ENCODE measurements around the gene GPSM1.

- TF ChIP-seq CTCF (conservative IDR thresholded peaks at IDR 0.05; ENCODE audit: low read length): no peak
- no peak for TF ChIP-seq EZH2phosphoT487 (IDR thresholded peaks at IDR 0.05; ENCODE audit: borderline replicate concordance)
Observed at GRCh38 chr9:136399176-136400037, 72.1 kb downstream of the GPSM1 start.
